Glutamatergic neuron (in vitro differentiated cells): ENCODE measurements around the gene ADAMTS20. TPM values are rescaled to one million over a fixed set of nuclear protein-coding genes. Genes with fewer than 3 reads are reported as not detected.

Experiments used
- DNase-seq: peaks from one replicate; pipeline ENCODE4 v3.0.0; 2022
- H3K27ac Mint-ChIP-seq: one replicate; pipeline ENCODE4 v1.8.0; 2020; ENCODE audit warnings: mild to moderate bottlenecking, mixed read lengths, inconsistent platforms; ENCODE audit not compliant: unreplicated experiment
- H3K27me3 Mint-ChIP-seq: one replicate; pipeline ENCODE4 v1.8.0; 2020; ENCODE audit warnings: mild to moderate bottlenecking, moderate library complexity, mixed read lengths, inconsistent platforms; ENCODE audit not compliant: unreplicated experiment
- H3K36me3 Mint-ChIP-seq: one replicate; pipeline ENCODE4 v1.8.0; 2020; ENCODE audit warnings: mild to moderate bottlenecking, mixed read lengths, inconsistent platforms; ENCODE audit not compliant: unreplicated experiment
- H3K4me1 Mint-ChIP-seq: one replicate; pipeline ENCODE4 v1.8.0; 2020; ENCODE audit warnings: mild to moderate bottlenecking, low read depth, mixed read lengths, inconsistent platforms; ENCODE audit not compliant: unreplicated experiment
- H3K4me3 Mint-ChIP-seq: one replicate; pipeline ENCODE4 v1.8.0; 2020; ENCODE audit warnings: mild to moderate bottlenecking, mixed read lengths, inconsistent platforms; ENCODE audit not compliant: unreplicated experiment
- H3K9me3 Mint-ChIP-seq: one replicate; pipeline ENCODE4 v1.8.0; 2020; ENCODE audit warnings: mild to moderate bottlenecking, moderate library complexity, mixed read lengths, inconsistent platforms; ENCODE audit not compliant: unreplicated experiment
- total RNA-seq: library from RNA; stranded (reverse); fragmentation: NEBNext Ultra II Directional; extraction: Animal tissue kit (Norgen Biotek cat#: 25700); gene quantifications from one replicate; pipeline ENCODE4 v1.2.1, GENCODE V29; 2021; ENCODE audit not compliant: unreplicated experiment
- TF ChIP-seq, protein P1 (sequence below): fragments of 200-600 bp; sonication (generic); IDR thresholded peaks from one replicate; pipeline ENCODE4 v1.5.0; 2021; ENCODE audit not compliant: partially characterized antibody, unreplicated experiment

The ADAMTS20 gene
- total RNA-seq, 1 donor from 2014 or later = 7.0 TPM

DNA sequence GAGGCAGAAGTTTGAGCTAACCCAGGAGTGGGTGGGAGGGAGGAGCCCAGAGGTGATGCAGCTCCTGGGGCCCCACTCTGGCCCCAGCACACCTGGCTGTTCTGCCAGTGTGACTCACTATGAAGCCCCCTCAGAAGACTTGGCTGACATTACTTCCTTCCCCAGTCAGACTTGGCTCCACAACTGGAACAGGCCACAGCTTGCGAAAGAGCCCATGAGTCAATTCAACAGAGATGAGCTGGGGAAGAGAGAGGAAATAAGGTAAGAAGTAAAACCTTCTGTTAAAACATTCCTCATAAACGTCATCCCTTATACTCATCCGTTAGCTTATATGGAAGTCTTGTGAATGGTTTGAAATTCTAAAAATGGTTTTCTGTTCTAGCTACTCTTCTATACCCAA, 245.9 kb downstream of the ADAMTS20 start:
- Mint-ChIP-seq H3K27me3 (no peaks in the 10 kb centered on the region), H3K4me1 (no peaks in the 10 kb centered on the region), H3K9me3 (no peaks in the 10 kb centered on the region), H3K27ac (no peak overlapping the region), H3K36me3 (no peaks in the 10 kb centered on the region), H3K4me3 (no peak overlapping the region)
- TF ChIP-seq, protein P1, sequence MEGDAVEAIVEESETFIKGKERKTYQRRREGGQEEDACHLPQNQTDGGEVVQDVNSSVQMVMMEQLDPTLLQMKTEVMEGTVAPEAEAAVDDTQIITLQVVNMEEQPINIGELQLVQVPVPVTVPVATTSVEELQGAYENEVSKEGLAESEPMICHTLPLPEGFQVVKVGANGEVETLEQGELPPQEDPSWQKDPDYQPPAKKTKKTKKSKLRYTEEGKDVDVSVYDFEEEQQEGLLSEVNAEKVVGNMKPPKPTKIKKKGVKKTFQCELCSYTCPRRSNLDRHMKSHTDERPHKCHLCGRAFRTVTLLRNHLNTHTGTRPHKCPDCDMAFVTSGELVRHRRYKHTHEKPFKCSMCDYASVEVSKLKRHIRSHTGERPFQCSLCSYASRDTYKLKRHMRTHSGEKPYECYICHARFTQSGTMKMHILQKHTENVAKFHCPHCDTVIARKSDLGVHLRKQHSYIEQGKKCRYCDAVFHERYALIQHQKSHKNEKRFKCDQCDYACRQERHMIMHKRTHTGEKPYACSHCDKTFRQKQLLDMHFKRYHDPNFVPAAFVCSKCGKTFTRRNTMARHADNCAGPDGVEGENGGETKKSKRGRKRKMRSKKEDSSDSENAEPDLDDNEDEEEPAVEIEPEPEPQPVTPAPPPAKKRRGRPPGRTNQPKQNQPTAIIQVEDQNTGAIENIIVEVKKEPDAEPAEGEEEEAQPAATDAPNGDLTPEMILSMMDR = no peak
- DNase-seq = no peak

DNA sequence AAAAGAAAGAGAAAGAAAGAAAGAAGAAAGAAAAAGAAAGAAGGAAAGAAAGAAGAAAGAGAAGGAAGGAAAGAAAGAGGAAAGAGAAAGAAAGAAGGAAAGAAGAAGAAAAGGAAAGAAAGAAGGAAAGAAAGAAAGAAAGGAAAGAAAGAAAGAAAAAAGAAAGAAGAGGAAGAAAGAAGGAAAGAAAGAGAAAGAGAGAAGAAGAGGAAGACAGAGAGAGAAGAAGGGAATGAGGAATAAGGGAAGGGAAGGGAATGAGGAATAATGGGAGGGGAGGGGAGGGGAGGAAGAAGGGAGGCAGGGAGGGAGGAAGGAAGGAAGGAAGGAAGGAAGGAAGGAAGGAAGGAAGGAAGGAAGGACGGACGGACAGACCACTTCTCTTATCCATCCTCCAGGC, 246.9 kb downstream of the ADAMTS20 start:
- no peak for DNase-seq
- no peaks in the 10 kb centered on the region for H3K4me1 Mint-ChIP-seq
- H3K9me3 Mint-ChIP-seq = no peaks in the 10 kb centered on the region

More for the DNA sequence above, 246.9 kb downstream of the ADAMTS20 start:
- Mint-ChIP-seq H3K27me3 (no peaks in the 10 kb centered on the region), H3K36me3 (no peaks in the 10 kb centered on the region), H3K4me3 (no peak overlapping the region), H3K27ac (no peak overlapping the region)
- TF ChIP-seq, protein P1 = no peak

Other genes with a start within 250 kb of the ADAMTS20 start
- 19.8 TPM for gene PUS7L, start 206.6 kb upstream of the ADAMTS20 start, total RNA-seq
- 12.1 TPM for gene IRAK4, start 206.7 kb upstream of the ADAMTS20 start, total RNA-seq